Measurements from ENCODE around the gene AGBL5. TPM values are rescaled to one million over a fixed set of nuclear protein-coding genes. Genes with fewer than 3 reads are reported as not detected.

The AGBL5 gene
- total RNA-seq, 4 donors from 2014 or later: 6.8 to 14.4 (median 10.3) TPM

GRCh38 chr2:27059141-27059820, 7.8 kb downstream of the AGBL5 start:
- no peak for DNase-seq (ENCODE audit: low spot score)
- ATAC-seq (ENCODE audit: low FRiP score): no peak
- TF ChIP-seq CTCF (IDR thresholded peaks at IDR 0.05): no peak

GRCh38 chr2:27060323-27060722, 8.9 kb downstream of the AGBL5 start:
- no peak for TF ChIP-seq CTCF (IDR thresholded peaks at IDR 0.05)
- no peak for ATAC-seq (ENCODE audit: low FRiP score)
- DNase-seq (ENCODE audit: low spot score): no peak

DNA sequence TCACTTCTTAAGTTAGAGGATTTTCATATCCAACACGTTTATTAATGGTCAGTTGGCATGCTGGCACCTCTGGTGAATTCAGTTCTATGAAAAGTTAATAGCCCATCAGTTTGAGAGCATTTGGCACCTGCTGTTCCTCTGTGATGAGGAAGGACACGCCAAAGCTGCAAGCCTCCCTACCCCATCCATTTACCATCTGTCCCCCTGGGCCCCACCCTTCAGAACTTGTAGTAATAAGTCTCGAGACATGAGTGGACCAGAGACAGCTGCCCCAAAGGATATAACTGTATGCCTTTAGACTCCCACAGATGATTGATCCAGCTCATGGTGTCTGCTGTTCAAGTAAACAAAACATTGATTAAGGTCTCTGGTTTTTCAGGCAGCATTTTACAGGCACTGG, 13.7 kb downstream of the AGBL5 start:
- no peak for DNase-seq (ENCODE audit: low spot score)
- ATAC-seq (ENCODE audit: low FRiP score): no peak
- TF ChIP-seq CTCF (IDR thresholded peaks at IDR 0.05): no peak

- ATAC-seq (ENCODE audit: low FRiP score): no peak
- no peak for TF ChIP-seq CTCF (IDR thresholded peaks at IDR 0.05)
- DNase-seq (ENCODE audit: low spot score): no peak
Measured at GRCh38 chr2:27067385-27067784, 15.9 kb downstream of the AGBL5 start.

- ATAC-seq (ENCODE audit: low FRiP score) (no peak), DNase-seq (ENCODE audit: low spot score) (no peak)
- no peak for TF ChIP-seq CTCF (IDR thresholded peaks at IDR 0.05)
Measured at GRCh38 chr2:27069436-27069835, 18.0 kb downstream of the AGBL5 start.

DNA sequence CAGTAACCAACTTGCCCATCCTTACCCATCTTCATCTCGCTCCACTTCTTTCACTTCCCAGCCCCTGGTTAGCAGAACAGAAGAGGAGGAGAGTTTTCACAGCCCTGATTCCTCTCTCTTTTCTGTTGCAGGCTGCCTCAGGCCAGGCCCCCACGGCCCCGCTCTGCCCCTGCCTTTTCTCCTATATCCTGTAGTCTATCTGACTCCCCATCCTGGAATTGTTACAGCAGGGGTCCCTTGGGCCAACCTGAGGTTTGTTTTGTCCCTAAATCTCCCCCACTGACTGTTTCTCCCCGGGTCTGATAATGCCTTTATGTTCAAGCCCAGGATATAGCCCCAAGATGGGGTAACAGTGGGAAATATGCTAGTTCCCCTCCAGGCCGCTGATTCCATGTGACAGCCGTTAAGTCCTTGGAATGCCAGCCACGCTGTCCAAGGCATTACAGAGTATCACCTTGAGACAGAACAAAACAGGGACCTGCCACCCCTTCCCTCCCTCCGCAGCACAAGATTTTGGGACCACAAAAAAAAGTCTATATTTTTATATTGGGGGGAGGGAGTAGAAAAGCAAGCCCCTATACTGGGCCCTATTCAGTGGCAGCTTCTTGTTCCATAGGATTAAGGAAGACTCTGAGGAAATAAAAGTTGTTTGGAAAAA, 18.6 kb downstream of the AGBL5 start:
- DNase-seq (ENCODE audit: low spot score): no peak

More for the DNA sequence above, 18.6 kb downstream of the AGBL5 start:
- ATAC-seq (ENCODE audit: low FRiP score): no peak
- TF ChIP-seq CTCF (IDR thresholded peaks at IDR 0.05): no peak

Data from omental fat pad (tissue), 4 donors.